ACHN (cell line): ENCODE measurements around the gene FAM216A.
"Not testable (repeated sequence)": the region's sequence is repeated elsewhere in the genome, so short reads cannot be mapped to it uniquely, and the experiment has no call there.

ENCODE experiments used
- DNase-seq: peaks from one replicate; pipeline ENCODE4 v3.0.0-alpha.2; 2015
- in situ Hi-C: cut with HindIII; loops from 2 replicates; pipeline ENCODE4 v1.10.0; 2017; ENCODE audit warnings: low sequenced_read_pairs, low pct_ligation_motif_present, low pct_unique_long_range_greater_than_20kb

The FAM216A gene

DNA sequence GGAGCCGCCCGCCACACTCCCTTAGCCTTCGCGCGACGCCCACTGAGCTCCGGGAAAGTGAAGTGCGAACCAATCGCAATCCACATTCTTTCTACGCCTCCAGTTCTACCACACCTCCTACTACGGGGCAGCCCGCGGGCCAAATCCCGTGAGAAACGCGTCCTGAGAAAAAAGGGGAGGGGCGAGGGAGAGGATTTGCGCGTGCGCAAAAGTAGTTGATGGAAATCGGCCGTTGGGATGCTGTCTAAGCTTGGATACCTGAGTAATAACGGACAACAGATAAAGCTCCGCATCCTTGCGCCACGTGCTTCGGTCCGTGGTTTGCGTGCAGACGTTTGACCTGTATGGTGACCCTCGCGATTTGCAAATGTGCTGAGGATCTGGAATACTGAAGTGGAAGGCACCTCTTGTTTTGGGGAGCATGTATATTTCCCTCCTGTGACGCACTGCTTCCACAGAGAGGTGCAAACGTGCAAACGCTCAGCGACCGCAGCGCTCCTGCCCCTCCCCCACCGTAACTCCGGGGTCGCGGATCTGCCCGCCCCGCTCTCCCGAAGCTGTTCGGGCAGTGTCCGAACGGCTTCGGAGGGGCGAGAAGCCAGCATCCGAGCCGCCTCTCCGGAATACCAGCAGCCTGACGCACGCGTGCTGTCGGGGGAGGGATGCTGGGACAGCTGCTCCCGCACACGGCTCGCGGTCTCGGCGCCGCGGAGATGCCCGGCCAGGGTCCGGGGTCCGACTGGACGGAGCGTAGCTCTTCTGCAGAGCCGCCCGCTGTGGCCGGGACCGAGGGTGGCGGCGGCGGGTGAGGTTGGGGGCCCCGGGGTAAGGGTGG, at the start of gene FAM216A, which contains the start of gene GPN3:
Gene FAM216A (plus strand): TSS at position 632 of the 835 bp plus-strand sequence. CDS start 31 bp downstream, at position 663.
Gene GPN3 (minus strand): TSS at position 44 of the 835 bp plus-strand sequence. CDS start 54 bp downstream, outside the sequence.
- in situ Hi-C loops = no loop called here
- peak; percentile 100 for DNase-seq

DNA sequence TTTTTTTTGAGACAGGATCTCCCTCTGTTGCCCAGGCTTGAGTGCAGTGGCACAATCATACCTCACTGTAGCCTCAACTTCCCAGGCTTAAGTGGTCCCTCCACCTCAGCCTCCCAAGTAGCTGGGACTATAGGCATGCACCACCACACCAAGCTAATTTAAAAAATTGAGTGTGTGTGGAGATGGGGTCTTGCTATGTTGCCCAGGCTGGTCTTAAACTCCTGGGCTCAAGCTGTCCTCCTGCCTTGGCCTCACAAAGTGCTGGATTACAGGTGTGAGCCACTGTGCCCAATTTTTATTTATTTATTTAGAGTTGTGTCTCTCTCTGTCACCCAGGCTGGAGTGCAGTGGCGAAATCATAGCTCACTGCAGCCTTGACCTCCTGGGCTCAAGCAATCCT, 48.0 kb upstream of the FAM216A start:
- in situ Hi-C loops, DNase-seq: not testable (repeated sequence)

DNA sequence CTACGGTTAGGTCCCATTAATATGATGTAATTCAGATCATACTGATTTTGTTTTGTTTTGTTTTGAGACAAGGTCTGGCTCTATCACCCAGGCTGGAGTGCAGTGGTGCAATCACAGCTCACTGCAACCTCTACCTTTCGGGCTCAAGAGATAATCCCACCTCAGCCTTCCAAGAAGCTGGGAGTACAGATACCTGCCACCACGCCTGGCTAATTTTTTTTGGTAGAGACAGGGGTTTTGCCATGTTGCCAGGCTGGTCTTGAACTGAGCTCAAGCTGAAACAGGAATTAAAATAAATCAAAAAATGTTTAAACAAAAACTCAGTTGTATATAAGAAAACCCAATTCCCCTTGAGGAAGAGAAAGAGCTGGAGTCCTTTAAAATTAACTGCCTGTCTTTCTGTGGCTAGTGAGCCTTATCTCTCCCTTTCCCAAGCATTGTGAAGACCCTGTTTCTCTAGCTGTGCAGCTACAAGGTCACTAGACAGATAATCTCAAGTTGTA, 47.4 kb upstream of the FAM216A start:
- no peak for DNase-seq
- in situ Hi-C loops = no loop called here

- no peak for DNase-seq
- in situ Hi-C loops = no loop called here
These were observed 46.9 kb upstream of the FAM216A start for GRCh38 chr12:110421701-110422100.

GRCh38 chr12:110424237-110424636, 44.4 kb upstream of the FAM216A start:
- peak; percentile 21 for DNase-seq
- in situ Hi-C loops = no loop called here

- in situ Hi-C loops = no loop called here
- no peak for DNase-seq
These were observed 42.2 kb upstream of the FAM216A start for GRCh38 chr12:110426406-110426805.

GRCh38 chr12:110429676-110430075, 39.0 kb upstream of the FAM216A start:
- DNase-seq, in situ Hi-C loops: not testable (repeated sequence)

GRCh38 chr12:110431957-110432587, 36.6 kb upstream of the FAM216A start:
- in situ Hi-C loops = no loop called here
- no peak for DNase-seq

GRCh38 chr12:110436231-110436630, 32.4 kb upstream of the FAM216A start:
- in situ Hi-C loops = no loop called here
- no peak for DNase-seq

DNA sequence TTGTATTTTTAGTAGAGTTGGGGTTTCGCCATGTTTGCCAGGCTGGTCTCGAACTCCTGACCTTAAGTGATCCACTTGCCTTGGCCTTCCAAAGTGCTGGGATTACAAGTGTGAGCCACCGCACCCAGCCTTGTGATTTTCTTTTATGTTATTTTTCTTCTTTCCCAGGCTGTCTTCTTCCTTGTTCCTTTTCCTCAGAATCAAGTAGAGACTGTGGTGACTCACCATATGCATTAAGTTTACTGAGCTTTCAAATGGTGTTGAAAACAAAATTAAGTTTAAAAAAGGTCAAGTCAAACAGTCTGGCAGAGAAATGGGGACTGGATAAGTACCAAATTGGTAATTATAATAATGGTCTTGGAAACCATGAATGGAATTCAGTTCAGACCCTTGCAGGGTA, 24.2 kb upstream of the FAM216A start:
- no peak for DNase-seq
- in situ Hi-C loops = no loop called here

- DNase-seq = peak; percentile 99
- in situ Hi-C loops = no loop called here
These were observed 18.7 kb upstream of the FAM216A start, which contains the start of gene ARPC3 for GRCh38 chr12:110449799-110450497. TSS of gene ARPC3 (minus strand) at chr12:110450337. CDS start at chr12:110450260, 77 bp downstream.

DNA sequence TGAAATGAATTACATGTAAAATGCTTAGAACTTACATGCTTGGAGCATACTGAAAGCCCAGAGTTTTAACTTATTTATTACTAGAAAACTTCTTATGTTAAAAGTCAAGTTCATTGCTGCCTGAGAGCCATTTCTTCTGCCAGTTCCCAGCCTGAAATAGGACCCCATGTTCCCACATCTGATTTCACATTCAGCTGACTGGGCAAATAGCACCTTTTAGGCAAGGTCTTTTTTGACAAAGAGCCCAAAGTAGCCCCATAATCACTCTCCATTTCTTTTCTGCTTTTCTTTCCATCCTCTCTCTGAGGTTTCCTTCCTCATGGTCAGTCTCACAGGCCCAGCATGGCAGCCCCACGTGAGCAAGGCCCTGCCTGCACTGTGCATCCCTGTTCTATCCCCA, 17.4 kb upstream of the FAM216A start:
- in situ Hi-C loops = no loop called here
- no peak for DNase-seq

GRCh38 chr12:110453569-110454296, 14.9 kb upstream of the FAM216A start:
- peak; percentile 25 for DNase-seq
- in situ Hi-C loops = no loop called here

- in situ Hi-C loops = no loop called here
- DNase-seq = no peak
These were observed 9.9 kb upstream of the FAM216A start for GRCh38 chr12:110458756-110459155.

GRCh38 chr12:110461189-110461588, 7.5 kb upstream of the FAM216A start:
- in situ Hi-C loops, DNase-seq: not testable (repeated sequence)

DNA sequence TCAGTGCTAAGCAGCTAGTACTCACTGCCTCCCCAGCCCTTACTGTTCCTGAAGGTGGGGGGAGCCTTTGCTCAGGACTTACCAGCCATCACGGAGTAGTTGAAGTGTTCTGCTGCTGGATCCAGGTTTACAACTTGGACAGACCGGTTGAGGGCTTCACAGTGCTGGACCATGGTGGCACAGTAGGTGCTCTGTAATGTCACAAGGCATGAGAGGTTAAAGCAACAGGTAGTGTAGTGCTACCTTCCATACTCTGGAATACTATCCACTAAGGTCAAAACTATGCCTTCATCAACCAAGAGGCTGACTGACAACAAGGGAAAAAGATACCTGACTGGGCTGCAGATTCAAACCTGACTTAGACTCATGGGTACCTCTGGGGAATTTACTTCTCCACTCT, 3.6 kb upstream of the FAM216A start:
- DNase-seq = no peak
- in situ Hi-C loops = no loop called here

- in situ Hi-C loops, DNase-seq: not testable (repeated sequence)
These were observed 2.9 kb upstream of the FAM216A start for GRCh38 chr12:110465765-110466164.

DNA sequence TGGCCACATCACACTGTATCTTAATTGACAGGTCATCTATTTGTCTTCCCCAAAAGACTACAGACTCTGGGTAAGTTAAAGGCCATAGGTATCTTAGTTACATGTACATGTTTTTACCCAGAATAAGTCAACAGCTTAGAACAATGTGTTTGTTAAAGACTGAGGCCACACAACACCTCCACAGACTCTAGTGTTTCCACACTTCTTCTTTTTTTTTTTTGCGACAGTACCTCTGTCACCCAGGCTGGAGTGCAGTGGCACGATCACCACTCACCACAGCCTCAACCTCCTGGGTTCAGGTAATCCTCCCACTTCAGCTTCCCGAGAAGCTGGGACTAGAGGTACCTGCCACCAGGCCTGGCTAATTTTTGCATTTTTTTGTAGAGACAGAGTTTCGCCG, 1.9 kb upstream of the FAM216A start:
- no peak for DNase-seq
- in situ Hi-C loops = no loop called here
